ENCODE results near the gene LEFTY2. TPM values are rescaled to one million over a fixed set of nuclear protein-coding genes. Genes with fewer than 3 reads are reported as not detected.
"Not testable (repeated sequence)": the region's sequence is repeated elsewhere in the genome, so short reads cannot be mapped to it uniquely, and the experiment has no call there.

LEFTY2 gene
- total and polyA plus RNA-seq, 4 donors: 0.11 to 0.52 (median 0.35) TPM

GRCh38 chr1:225974454-225974853 lies 33.4 kb upstream of the LEFTY2 start:
- Histone ChIP-seq H3K4me1 (ENCODE audit: control insufficient read depth in 5 of 5, insufficient read depth in 5 of 5, low read length in 5 of 5) (no peaks in the 10 kb centered on the region), H3K4me3 (no peak overlapping the region), H3K9ac (ENCODE audit: insufficient read depth in 1 of 2, low read length in 2 of 2) (no peak overlapping the region), H3K27ac (ENCODE audit: low read depth in 1 of 2, low read length in 1 of 2) (no peak overlapping the region), H3K9me3 (ENCODE audit: control insufficient read depth in 4 of 4, insufficient read depth in 3 of 4, low read length in 3 of 4) (no peaks in the 10 kb centered on the region), H3K27me3 (ENCODE audit: control insufficient read depth in 3 of 3, insufficient read depth in 3 of 3, low read length in 2 of 3) (no peaks in the 10 kb centered on the region), H3K36me3 (ENCODE audit: control insufficient read depth in 4 of 4, insufficient read depth in 4 of 4, low read length in 4 of 4) (peaks cover under 1 to 15% (median 3%) of the 10 kb centered on the region in 4 donors)
- ATAC-seq (ENCODE audit: insufficient read depth, low FRiP score): no peak
- TF ChIP-seq CTCF (IDR thresholded peaks at IDR 0.05; ENCODE audit: control extremely low read depth, extremely low read depth): no peak
- DNase-seq: no peak
- 84 to 85% methylated on average over 10 of the region's 10 CpGs for WGBS, 2 donors

- Histone ChIP-seq H3K27me3 (ENCODE audit: control insufficient read depth in 3 of 3, insufficient read depth in 3 of 3, low read length in 2 of 3) (no peaks in the 10 kb centered on the region), H3K4me1 (ENCODE audit: control insufficient read depth in 5 of 5, insufficient read depth in 5 of 5, low read length in 5 of 5) (no peaks in the 10 kb centered on the region), H3K9me3 (ENCODE audit: control insufficient read depth in 4 of 4, insufficient read depth in 3 of 4, low read length in 3 of 4) (no peaks in the 10 kb centered on the region), H3K4me3 (no peak overlapping the region), H3K9ac (ENCODE audit: insufficient read depth in 1 of 2, low read length in 2 of 2) (no peak overlapping the region), H3K36me3 (ENCODE audit: control insufficient read depth in 4 of 4, insufficient read depth in 4 of 4, low read length in 4 of 4) (peaks cover 0 to 10% (median 0%) of the 10 kb centered on the region in 4 donors), H3K27ac (ENCODE audit: low read depth in 1 of 2, low read length in 1 of 2) (no peak overlapping the region)
- TF ChIP-seq CTCF (IDR thresholded peaks at IDR 0.05; ENCODE audit: control extremely low read depth, extremely low read depth): no peak
- 71 to 83% methylated on average over 5 of the region's 5 CpGs for WGBS, 2 donors
- ATAC-seq (ENCODE audit: insufficient read depth, low FRiP score) (no peak), DNase-seq (no peak)
These were observed 32.1 kb upstream of the LEFTY2 start for GRCh38 chr1:225973158-225973557.

GRCh38 chr1:225972344-225973152 lies 31.5 kb upstream of the LEFTY2 start:
- TF ChIP-seq CTCF (IDR thresholded peaks at IDR 0.05; ENCODE audit: control extremely low read depth, extremely low read depth): no peak
- no peaks in the 10 kb centered on the region for H3K9me3 ChIP-seq (ENCODE audit: control insufficient read depth in 4 of 4, insufficient read depth in 3 of 4, low read length in 3 of 4)
- ATAC-seq (ENCODE audit: insufficient read depth, low FRiP score) (no peak), DNase-seq (no peak)
- H3K36me3 ChIP-seq (ENCODE audit: control insufficient read depth in 4 of 4, insufficient read depth in 4 of 4, low read length in 4 of 4): peaks cover 0 to 4% (median 0%) of the 10 kb centered on the region in 4 donors
- H3K4me3 ChIP-seq: no peak overlapping the region
- no peak overlapping the region for H3K27ac ChIP-seq (ENCODE audit: low read depth in 1 of 2, low read length in 1 of 2)
- no peak overlapping the region for H3K9ac ChIP-seq (ENCODE audit: insufficient read depth in 1 of 2, low read length in 2 of 2)
- no peaks in the 10 kb centered on the region for H3K4me1 ChIP-seq (ENCODE audit: control insufficient read depth in 5 of 5, insufficient read depth in 5 of 5, low read length in 5 of 5)
- no peaks in the 10 kb centered on the region for H3K27me3 ChIP-seq (ENCODE audit: control insufficient read depth in 3 of 3, insufficient read depth in 3 of 3, low read length in 2 of 3)
- 93 to 94% methylated on average over 15 of the region's 15 CpGs for WGBS, 2 donors

- DNase-seq; H3K9ac ChIP-seq (ENCODE audit: insufficient read depth in 1 of 2, low read length in 2 of 2); H3K9me3 ChIP-seq (ENCODE audit: control insufficient read depth in 4 of 4, insufficient read depth in 3 of 4, low read length in 3 of 4); H3K27ac ChIP-seq (ENCODE audit: low read depth in 1 of 2, low read length in 1 of 2); H3K4me1 ChIP-seq (ENCODE audit: control insufficient read depth in 5 of 5, insufficient read depth in 5 of 5, low read length in 5 of 5); H3K27me3 ChIP-seq (ENCODE audit: control insufficient read depth in 3 of 3, insufficient read depth in 3 of 3, low read length in 2 of 3); H3K4me3 ChIP-seq; ATAC-seq (ENCODE audit: insufficient read depth, low FRiP score); H3K36me3 ChIP-seq (ENCODE audit: control insufficient read depth in 4 of 4, insufficient read depth in 4 of 4, low read length in 4 of 4): not testable (repeated sequence)
- 77 to 82% methylated on average over 16 of the region's 16 CpGs for WGBS, 2 donors
These were observed 29.7 kb upstream of the LEFTY2 start for GRCh38 chr1:225970592-225971157.

GRCh38 chr1:225969751-225970150 lies 28.7 kb upstream of the LEFTY2 start:
- H3K36me3 ChIP-seq (ENCODE audit: control insufficient read depth in 4 of 4, insufficient read depth in 4 of 4, low read length in 4 of 4); H3K27me3 ChIP-seq (ENCODE audit: control insufficient read depth in 3 of 3, insufficient read depth in 3 of 3, low read length in 2 of 3); H3K9ac ChIP-seq (ENCODE audit: insufficient read depth in 1 of 2, low read length in 2 of 2); ATAC-seq (ENCODE audit: insufficient read depth, low FRiP score); H3K4me3 ChIP-seq; H3K27ac ChIP-seq (ENCODE audit: low read depth in 1 of 2, low read length in 1 of 2); H3K9me3 ChIP-seq (ENCODE audit: control insufficient read depth in 4 of 4, insufficient read depth in 3 of 4, low read length in 3 of 4); H3K4me1 ChIP-seq (ENCODE audit: control insufficient read depth in 5 of 5, insufficient read depth in 5 of 5, low read length in 5 of 5); DNase-seq: not testable (repeated sequence)
- 95 to 98% methylated on average over 19 to 28 of the region's 28 CpGs for WGBS, 2 donors

Measured in lung (tissue), 12 donors.